Measurements from ENCODE around the gene USP34.
"Not testable (repeated sequence)": the region's sequence is repeated elsewhere in the genome, so short reads cannot be mapped to it uniquely, and the experiment has no call there.

USP34 gene

DNA sequence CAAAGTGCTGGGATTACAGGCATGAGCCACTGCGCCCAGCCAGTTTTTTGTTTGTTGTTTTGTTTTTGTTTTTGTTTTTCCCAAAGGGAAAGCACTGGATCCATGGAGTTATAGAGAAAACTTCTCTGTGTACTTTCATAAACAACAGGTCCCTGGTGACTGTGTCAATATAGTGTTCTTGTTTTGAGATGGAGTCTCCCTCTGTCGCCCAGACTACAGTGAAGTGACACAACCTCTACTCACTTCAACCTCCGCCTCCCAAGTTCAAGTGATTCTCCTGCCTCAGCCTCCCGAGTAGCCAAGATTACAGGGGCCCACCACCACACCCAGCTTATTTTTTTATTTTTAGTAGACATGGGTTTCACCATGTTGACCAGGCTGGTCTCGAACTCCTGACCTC lies 16.5 kb downstream of the USP34 start:
- peaks cover 11% of the 10 kb centered on the region for H3K9me3 Mint-ChIP-seq
- TF ChIP-seq CTCF (IDR thresholded peaks at IDR 0.05; ENCODE audit: unreplicated experiment in 3 of 3) = no peak
- no peak overlapping the region for H3K27ac Mint-ChIP-seq
- H3K27me3 Mint-ChIP-seq (ENCODE audit: low read depth) = no peaks in the 10 kb centered on the region
- H3K4me3 Mint-ChIP-seq = no peak overlapping the region
- peaks cover 37% of the 10 kb centered on the region for H3K36me3 Mint-ChIP-seq (ENCODE audit: low read depth)
- peaks cover 10% of the 10 kb centered on the region for H3K4me1 Mint-ChIP-seq

DNA sequence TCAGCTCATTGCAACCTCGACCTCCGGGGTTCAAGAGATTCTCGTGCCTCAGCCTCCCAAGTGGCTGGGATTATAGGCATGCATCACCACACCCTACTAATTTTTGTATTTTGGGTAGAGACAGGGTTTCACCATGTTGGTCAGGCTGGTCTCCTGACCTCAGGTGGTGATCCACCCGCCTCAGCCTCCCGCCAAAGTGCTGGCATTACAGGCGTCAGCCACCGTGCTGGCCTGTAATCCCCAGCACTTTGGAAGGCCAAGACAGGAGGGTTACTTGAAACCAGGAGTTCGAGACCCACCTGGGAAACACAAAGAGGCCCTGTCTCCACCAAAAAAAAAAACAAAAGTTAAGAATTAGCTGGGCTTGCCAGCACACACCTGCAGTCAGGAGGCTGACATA lies 18.5 kb downstream of the USP34 start:
- Mint-ChIP-seq H3K27me3 (ENCODE audit: low read depth) (no peaks in the 10 kb centered on the region), H3K9me3 (peaks cover 13% of the 10 kb centered on the region), H3K4me3 (no peak overlapping the region), H3K27ac (no peak overlapping the region), H3K4me1 (peaks cover 10% of the 10 kb centered on the region), H3K36me3 (ENCODE audit: low read depth) (peaks cover 47% of the 10 kb centered on the region)
- TF ChIP-seq CTCF (IDR thresholded peaks at IDR 0.05; ENCODE audit: unreplicated experiment in 3 of 3) = no peak

DNA sequence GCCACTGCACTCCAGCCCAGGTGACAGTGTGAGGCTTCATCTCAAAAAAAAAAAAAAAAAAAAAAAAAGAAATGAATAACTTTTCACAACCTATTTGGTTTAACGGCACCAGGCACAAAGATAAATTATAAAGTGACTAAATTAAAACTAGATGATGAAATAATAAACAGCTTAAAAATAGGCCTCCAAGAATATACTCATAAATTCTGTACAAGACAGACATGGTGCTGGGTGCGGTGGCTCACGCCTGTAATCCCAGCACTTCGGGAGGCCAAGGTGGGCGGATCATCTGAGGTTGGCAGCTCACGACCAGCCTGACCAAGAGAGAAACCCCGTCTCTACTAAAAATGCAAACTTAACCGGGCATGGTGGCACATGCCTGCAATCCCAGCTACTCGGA lies 19.7 kb downstream of the USP34 start:
- no peak for TF ChIP-seq CTCF (IDR thresholded peaks at IDR 0.05; ENCODE audit: unreplicated experiment in 3 of 3)
- no peaks in the 10 kb centered on the region for H3K27me3 Mint-ChIP-seq (ENCODE audit: low read depth)

DNA sequence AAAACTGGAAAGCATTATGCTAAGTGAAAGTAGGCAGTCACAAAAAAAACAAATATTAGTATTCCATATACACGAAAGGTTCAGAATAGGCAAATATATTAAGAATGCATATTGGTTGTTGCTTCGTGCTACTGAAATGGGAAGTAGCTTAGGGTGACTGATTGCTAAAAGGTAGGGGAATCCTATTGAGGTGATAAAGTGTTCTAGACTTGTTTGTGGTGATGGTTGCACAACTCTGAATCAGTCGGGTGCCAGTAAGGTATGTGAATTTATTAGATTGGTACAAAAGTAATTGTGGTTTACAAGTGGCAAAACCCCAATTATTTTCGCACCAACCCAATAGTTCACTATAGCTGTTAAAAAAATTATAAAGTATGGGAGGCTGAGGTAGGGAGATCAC lies 20.7 kb downstream of the USP34 start:
- no peaks in the 10 kb centered on the region for H3K27me3 Mint-ChIP-seq (ENCODE audit: low read depth)
- TF ChIP-seq CTCF (IDR thresholded peaks at IDR 0.05; ENCODE audit: unreplicated experiment in 3 of 3) = no peak
- no peak overlapping the region for H3K27ac Mint-ChIP-seq
- H3K4me3 Mint-ChIP-seq = no peak overlapping the region
- H3K4me1 Mint-ChIP-seq = no peaks in the 10 kb centered on the region
- peaks cover 57% of the 10 kb centered on the region for H3K36me3 Mint-ChIP-seq (ENCODE audit: low read depth)
- H3K9me3 Mint-ChIP-seq = peaks cover 15% of the 10 kb centered on the region

More for the DNA sequence above, 19.7 kb downstream of the USP34 start:
- Mint-ChIP-seq H3K27ac (no peak overlapping the region), H3K4me1 (peaks cover 6% of the 10 kb centered on the region), H3K9me3 (peaks cover 14% of the 10 kb centered on the region), H3K36me3 (ENCODE audit: low read depth) (peaks cover 57% of the 10 kb centered on the region), H3K4me3 (no peak overlapping the region)

- peaks cover 75% of the 10 kb centered on the region for H3K36me3 Mint-ChIP-seq (ENCODE audit: low read depth)
- no peak for TF ChIP-seq CTCF (IDR thresholded peaks at IDR 0.05; ENCODE audit: unreplicated experiment in 3 of 3)
- H3K27ac Mint-ChIP-seq = no peak overlapping the region
- no peak overlapping the region for H3K4me3 Mint-ChIP-seq
- H3K27me3 Mint-ChIP-seq (ENCODE audit: low read depth) = no peaks in the 10 kb centered on the region
- H3K4me1 Mint-ChIP-seq = no peaks in the 10 kb centered on the region
- peaks cover 29% of the 10 kb centered on the region for H3K9me3 Mint-ChIP-seq
Measured at GRCh38 chr2:61448229-61448628, 22.7 kb downstream of the USP34 start.

DNA sequence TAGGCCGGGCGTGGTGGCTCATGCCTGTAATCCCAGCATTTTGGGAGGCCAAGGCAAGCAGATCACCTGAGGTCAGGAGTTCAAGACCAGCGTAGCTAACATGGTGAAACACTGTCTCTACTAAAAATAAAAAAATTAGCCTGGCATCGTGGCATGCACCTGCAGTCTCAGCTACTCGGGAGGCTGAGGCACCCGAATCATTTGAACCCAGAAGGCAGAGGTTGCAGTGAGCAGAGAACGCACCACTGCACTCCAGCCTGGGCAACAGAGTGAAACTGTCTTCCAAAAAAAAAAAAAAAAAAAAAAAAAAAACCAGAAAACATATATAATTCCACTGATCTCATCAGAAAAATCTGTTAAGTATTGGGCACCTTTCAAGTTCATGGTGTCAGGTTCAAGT lies 23.9 kb downstream of the USP34 start:
- Mint-ChIP-seq H3K36me3 (ENCODE audit: low read depth) (peaks cover 83% of the 10 kb centered on the region), H3K9me3 (peaks cover 36% of the 10 kb centered on the region)
- not testable (repeated sequence) for H3K4me1 Mint-ChIP-seq; H3K4me3 Mint-ChIP-seq; H3K27ac Mint-ChIP-seq; H3K27me3 Mint-ChIP-seq (ENCODE audit: low read depth)
